HUDEP-2 (cell line): Measurements from ENCODE around the gene WLS.
"Not testable (repeated sequence)": the region's sequence is repeated elsewhere in the genome, so short reads cannot be mapped to it uniquely, and the experiment has no call there.

Source experiments
- DNase-seq, 76 experiments: peaks; one replicate each; lab custom pipeline; 2025; ENCODE audit not compliant: unreplicated experiment in 76 of 76; lab: John Stamatoyannopoulos, UW

Gene WLS

DNA sequence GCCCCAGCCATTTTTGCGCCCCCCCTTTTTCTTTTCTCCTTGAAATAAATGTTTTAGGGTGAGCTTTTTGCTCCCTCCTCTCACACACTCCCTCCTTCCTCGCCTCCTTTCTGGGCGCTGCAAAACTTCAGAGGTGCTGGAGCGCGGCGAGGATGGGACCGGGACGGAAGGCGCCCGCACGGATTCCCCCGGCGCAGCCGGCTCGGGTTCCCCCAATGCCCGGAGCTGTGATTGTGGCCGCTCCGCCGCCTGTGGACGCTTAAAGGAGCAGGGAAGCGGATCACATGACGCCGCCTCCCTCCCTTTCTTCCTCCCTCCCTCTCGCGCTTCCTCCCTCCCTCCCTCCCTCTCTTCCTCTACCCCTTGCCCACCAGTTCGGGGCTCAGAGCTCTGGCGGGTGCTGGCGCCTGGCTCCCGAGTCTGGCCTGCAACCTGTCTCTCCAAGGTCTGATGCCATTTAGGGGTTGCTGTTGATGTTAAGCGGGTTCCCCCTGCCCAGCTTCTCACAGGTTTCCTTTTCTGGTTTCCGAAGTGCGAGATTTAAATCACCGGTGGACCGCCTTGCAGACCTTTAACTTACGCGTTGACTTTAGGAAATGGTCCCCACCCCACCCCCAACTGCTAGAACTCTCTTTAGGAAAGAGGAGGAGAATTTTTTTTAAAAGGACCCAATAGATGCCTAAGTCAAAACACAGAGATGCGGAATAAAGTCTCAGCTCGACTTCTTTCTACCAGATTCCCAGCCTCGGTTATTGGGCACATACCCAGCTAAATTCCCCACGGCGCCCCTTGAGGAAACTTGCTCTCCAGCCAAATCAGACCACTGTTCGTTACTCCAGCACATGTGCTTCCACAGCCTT, at the start of gene WLS:
Gene WLS (minus strand): TSS at position 235 of the 860 bp plus-strand sequence. CDS start 224 bp downstream, at position 11.
- no peak for DNase-seq

DNA sequence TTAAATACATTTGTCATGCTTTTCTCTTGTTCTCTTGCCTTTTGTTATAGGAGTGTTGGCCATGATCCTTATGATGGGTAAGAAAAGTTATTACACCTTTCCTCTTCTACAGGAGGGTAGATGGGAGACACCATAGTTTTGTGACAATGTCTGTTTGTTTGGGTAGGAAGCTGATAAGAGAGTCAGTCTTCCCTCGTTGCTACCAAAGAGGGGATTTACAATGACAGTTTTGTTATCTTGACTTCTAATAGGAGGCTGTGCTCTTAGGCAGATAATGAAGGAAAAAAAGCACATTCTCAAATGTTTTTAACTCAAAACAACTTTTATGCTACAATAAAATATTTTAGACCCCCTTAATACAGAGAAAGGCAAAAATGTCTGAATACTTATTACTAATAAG, 48.0 kb upstream of the WLS start:
- DNase-seq, result no peak

- DNase-seq, result no peak
Observed at GRCh38 chr1:68279846-68280245, 47.5 kb upstream of the WLS start.

DNA sequence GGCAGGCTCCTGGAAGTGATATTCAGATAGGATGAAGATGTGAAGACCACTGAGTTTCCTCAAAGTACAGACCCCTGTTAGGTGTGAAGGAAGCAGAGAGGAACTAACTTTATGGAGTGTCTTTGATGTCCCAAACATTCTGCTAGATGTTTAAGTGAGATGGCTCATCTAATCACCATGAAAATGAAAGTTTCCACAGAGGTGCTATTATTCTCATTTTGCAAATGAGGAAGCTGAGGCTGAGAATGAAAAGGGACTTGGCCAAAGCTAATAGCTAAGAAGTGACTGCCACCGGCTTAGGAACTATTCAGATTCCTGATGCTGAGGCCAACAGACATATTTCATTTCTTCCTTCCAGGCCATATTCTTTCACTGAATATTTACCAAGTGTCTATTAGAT, 45.9 kb upstream of the WLS start:
- DNase-seq, result no peak

DNA sequence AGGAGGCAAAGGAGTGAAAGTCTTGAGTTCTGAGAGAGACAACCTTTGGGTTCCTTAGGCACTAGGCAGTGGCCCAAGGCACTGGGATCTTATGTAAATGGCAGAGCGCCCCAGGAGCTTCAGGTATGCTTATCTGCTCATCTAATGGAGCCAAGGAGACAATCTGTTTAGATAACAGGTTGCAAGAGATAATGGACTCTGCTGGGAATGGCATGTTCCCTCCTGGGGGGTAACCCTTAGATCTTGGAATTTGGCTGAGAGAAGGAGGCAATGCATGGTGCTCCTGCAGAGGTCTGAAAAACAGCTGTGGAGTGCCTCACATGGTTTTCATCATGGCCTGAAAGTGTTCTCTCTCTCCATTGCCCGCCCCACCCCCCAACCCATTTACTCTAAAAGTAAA, 44.1 kb upstream of the WLS start:
- DNase-seq, result no peak

GRCh38 chr1:68273530-68273929, 41.2 kb upstream of the WLS start:
- DNase-seq, result no peak

DNA sequence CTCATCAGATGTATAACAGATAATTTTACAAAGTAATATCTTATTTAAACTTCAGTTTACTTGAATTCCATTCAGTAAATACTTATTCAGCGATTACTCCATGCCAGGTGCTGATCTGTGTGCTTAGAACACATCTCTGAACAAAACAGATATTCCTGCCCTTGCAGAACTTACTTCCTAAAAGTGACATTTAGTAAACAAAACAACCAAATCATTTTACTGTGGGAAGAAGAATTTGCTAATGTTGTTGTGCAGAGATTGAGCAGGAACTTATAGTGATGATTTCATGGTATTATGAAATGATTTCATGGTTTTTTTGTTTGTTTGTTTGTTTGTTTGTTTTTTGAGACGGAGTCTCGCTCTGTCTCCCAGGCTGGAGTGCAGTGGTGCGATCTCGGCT, 39.3 kb upstream of the WLS start:
- DNase-seq, result no peak

- no peak for DNase-seq
Observed at GRCh38 chr1:68270951-68271350, 38.6 kb upstream of the WLS start.

GRCh38 chr1:68269637-68270430, 37.5 kb upstream of the WLS start:
- no peak for DNase-seq

DNA sequence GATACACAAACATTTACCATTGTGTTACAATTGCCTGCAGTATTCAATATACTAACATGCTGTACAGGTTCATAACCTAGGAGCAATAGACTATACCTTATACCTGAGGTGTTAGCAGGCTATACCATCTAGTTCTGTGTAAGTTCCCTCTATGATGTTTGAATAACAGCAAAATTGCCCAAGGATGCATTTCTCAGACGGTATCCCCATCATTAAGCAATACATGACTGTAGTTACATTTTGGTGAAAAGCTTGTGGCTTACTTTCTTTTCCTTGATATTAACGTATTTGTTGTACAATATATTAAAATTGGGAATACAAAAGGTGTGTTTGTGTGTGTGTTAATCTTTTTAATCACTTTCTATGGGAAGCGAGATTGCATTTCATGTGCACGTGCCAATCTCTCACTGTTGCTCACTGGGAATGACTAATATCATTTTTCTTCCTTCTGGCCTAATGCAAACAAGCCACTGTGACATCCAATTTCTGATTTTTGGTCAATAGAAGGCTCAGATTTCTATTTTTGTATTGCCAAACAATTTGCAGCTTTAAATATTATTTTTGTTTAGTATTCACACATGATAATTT, 36.7 kb upstream of the WLS start:
- DNase-seq, result no peak

DNA sequence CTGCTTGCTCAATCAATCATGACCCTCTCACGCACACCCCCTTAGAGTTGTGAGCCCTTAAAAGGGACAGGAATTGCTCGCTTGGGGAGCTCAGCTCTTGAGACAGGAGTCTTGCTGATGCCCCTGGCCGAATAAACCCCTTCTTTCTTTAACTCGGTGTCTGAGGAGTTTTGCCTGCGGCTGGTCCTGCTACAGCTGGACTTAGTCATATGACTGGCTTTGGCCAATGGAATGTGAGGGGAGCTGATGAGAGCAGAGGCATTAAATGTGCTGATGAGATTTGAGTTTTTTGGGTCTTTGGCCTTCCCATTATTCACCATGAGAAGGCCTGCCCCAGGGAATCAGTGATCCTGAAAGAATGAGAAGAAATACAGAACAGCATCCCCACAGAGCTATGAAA, 24.5 kb upstream of the WLS start:
- not testable (repeated sequence) for DNase-seq

GRCh38 chr1:68255301-68255700, 23.0 kb upstream of the WLS start:
- no peak for DNase-seq

GRCh38 chr1:68254667-68255226, 22.4 kb upstream of the WLS start:
- DNase-seq, result no peak

GRCh38 chr1:68237040-68237439, 4.7 kb upstream of the WLS start:
- no peak for DNase-seq

DNA sequence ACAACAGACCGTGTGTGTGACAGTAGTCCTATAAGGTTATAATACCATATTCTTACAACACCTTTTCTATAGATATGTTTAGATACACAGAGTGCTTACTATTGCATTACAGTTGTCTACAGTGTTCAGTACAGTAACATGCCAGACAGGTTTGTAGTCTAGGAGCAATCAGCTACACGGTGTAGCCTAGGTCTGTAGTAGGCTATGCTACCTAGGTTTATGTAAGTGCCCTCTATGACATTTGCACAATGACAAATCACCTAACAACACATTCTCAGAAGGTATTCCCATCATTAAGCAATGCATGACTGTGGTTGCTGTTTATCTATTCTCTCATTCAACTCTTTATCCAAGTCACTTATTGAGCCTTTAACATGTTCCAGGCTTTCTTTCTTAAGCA, 1.8 kb upstream of the WLS start:
- no peak for DNase-seq

- no peak for DNase-seq
Observed at GRCh38 chr1:68233202-68233601, 879 bp upstream of the WLS start.

DNA sequence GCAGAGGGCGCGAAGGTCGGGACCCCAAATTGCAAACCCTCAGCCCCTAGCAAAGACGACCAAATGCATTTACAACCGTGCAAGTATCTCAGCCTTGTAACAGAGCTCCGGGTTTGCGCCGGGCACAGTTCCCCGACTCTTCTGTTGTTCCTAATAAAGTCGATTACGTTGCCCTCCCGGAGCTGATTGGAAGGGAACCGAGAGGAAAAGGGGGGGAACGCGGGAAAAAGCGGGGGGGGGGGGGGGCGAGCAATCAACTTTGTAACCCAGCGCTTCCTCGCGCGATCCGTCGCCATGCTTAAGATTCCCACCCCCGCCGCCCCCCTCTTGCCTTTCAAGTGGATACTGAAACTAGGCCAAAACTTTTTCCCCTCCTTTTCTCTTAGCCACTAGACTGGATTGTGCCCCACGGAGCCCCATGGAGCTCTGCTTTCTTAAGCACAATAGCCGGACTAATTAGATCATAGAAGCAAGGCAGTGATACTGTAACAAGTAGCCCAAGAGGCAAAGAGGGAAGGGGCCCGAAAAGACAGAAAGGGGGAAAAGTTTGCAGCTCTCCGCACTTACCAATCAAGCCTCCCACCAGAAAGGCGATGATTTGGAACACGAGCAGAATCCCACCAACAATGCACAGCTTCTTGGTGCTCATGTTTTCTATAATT, 565 bp downstream of the WLS start:
- DNase-seq, result no peak

DNA sequence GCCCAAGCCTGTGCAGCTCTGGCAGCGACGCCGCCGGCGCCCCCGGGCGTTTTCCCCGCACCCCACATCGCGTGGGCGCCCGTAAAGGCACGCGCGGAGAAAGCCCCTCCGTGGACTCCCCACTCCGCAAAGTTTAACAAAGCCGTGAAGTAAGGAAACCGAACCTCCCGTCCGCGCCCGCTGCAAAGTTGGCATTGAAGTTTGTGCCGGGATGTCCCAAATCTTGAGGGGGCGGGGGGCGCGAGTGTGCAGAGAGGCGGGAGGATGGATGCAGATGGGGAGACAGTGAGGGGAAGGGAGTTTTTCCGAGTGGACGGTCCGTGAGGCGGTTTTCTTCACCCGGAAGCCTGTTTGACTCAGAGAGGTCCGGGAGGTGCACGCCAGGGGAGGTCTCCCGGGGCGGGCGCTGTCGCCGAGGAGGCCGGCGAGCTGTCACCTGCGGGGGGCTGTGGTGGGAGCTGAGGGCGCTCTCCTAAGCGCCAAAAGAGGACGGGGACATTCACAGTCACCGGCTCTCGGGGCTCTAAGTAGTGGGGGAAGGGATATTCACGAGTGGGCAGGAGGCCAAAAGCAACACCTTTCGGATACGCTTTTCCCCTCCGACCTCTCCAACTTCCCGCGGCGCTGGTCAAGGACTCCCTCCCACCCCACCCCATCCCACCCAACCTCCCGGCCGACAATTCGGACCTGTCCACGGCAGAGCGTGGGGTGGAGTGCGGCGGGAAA, 1.3 kb downstream of the WLS start:
- DNase-seq, result no peak

DNA sequence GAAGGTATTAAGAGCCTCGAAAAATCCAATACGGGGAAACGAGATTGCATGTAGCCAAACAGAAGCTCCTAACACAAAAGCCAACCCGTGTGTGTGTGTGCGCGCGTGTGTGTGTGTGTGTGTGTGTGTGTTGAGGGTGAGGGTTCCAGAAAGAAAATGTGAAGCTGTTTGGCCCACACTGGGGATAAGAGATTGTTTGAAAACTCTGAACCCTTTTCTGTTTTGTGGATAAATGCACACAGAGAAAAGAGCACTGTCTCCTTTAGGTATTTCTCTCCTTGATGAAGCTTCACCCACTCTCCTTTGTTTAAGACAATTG, 1.9 kb downstream of the WLS start:
- DNase-seq, result no peak
